IMR-90 (cell line): ENCODE results near the gene IDH3G.

Experiments
- BHLHE40 ChIP-seq: fragments of 150-350 bp; IDR thresholded peaks from 2 replicates; pipeline ENCODE4 v1.6.1; 2016; ENCODE audit warnings: mild to moderate bottlenecking, low read depth, low read length
- CEBPB ChIP-seq: IDR thresholded peaks from 2 replicates; pipeline ENCODE4 v1.6.1; 2012; ENCODE audit warnings: low read depth, low read length, improper control_type of control experiment
- CHD1 ChIP-seq: IDR thresholded peaks from 2 replicates; pipeline ENCODE4 v1.6.1; 2012; ENCODE audit warnings: low read depth, low read length, improper control_type of control experiment
- CTCF ChIP-seq: conservative IDR thresholded peaks from 2 replicates; pipeline ENCODE4 v1.5.1; 2012; ENCODE audit warnings: mild to moderate bottlenecking, low read depth, low read length, improper control_type of control experiment
- MAFK ChIP-seq: IDR thresholded peaks from 2 replicates; pipeline ENCODE4 v1.6.1; 2012; ENCODE audit warnings: low read depth, low read length, improper control_type of control experiment
- MAZ ChIP-seq: IDR thresholded peaks from 2 replicates; pipeline ENCODE4 v1.6.1; 2012; ENCODE audit warnings: low read depth, mild to moderate bottlenecking, low read length, improper control_type of control experiment, moderate library complexity, borderline replicate concordance
- MXI1 ChIP-seq: IDR thresholded peaks from 2 replicates; pipeline ENCODE4 v1.6.1; 2012; ENCODE audit warnings: low read depth, mild to moderate bottlenecking, low read length, moderate library complexity, borderline replicate concordance
- POLR2A ChIP-seq: IDR thresholded peaks from 2 replicates; pipeline ENCODE4 v1.6.1; 2012; ENCODE audit warnings: mild to moderate bottlenecking, low read depth, low read length
- RAD21 ChIP-seq: IDR thresholded peaks from 2 replicates; pipeline ENCODE4 v1.6.1; 2012; ENCODE audit warnings: low read length, improper control_type of control experiment
- SMC3 ChIP-seq: fragments of 150-350 bp; IDR thresholded peaks from 2 replicates; pipeline ENCODE4 v1.6.1; 2016; ENCODE audit warnings: low read depth, mild to moderate bottlenecking, antibody characterized with exemption, low read length, moderate library complexity
- USF2 ChIP-seq: fragments of 150-350 bp; IDR thresholded peaks from 2 replicates; pipeline ENCODE4 v1.6.1; 2017; ENCODE audit warnings: mild to moderate bottlenecking, antibody characterized with exemption, low read length, low read depth

GRCh38 chrX:153764786-153765137, 29.4 kb downstream of the IDH3G start:
- TF ChIP-seq MXI1 = no peak
- no peak for TF ChIP-seq CTCF
- TF ChIP-seq CEBPB = no peak
- TF ChIP-seq RAD21 = no peak
- no peak for TF ChIP-seq USF2
- no peak for TF ChIP-seq POLR2A
- TF ChIP-seq MAFK = no peak
- no peak for TF ChIP-seq SMC3
- no peak for TF ChIP-seq MAZ
- TF ChIP-seq CHD1 = no peak
- TF ChIP-seq BHLHE40 = no peak
